Left lung (tissue), 10 donors: Measurements from ENCODE around the gene BARHL1. TPM values are rescaled to one million over a fixed set of nuclear protein-coding genes. Genes with fewer than 3 reads are reported as not detected.

Experiments used
- ATAC-seq: fragments of 200-7000 bp; cut with Tn5 transposase; one replicate; pipeline ENCODE4 v1.9.1; 2020; ENCODE audit warnings: moderate library complexity
- DNase-seq, 4 donors: peaks; one replicate each; pipeline ENCODE4 v3.0.0-alpha.2; 2013 to 2020
- H3K27ac ChIP-seq, 2 donors: fragments of 200-600 bp; sonication (generic) in 1 of 2; one replicate each; pipeline versions ENCODE4 v1.5.0 to v1.8.0; 2020 to 2021
- H3K27me3 ChIP-seq, 2 donors: fragments of 200-600 bp; sonication (generic) in 1 of 2; one replicate each; pipeline versions ENCODE4 v1.5.0 to v1.8.0; 2020 to 2021
- H3K36me3 ChIP-seq, 2 donors: fragments of 200-600 bp; sonication (generic) in 1 of 2; one replicate each; pipeline versions ENCODE4 v1.5.0 to v1.8.0; 2020 to 2021
- H3K4me1 ChIP-seq, 2 donors: fragments of 200-600 bp; one replicate each; pipeline ENCODE4 v1.8.0; 2021
- H3K4me3 ChIP-seq, 2 donors: fragments of 200-600 bp; sonication (generic) in 1 of 2; one replicate each; pipeline versions ENCODE4 v1.5.0 to v1.8.0; 2020 to 2021; ENCODE audit warnings: mild to moderate bottlenecking in 1 of 2
- H3K9me3 ChIP-seq, 2 donors: fragments of 200-600 bp; sonication (generic) in 1 of 2; one replicate each; pipeline versions ENCODE4 v1.5.0 to v1.8.0; 2020 to 2021
- intact Hi-C, 2 donors: fragments of 100-400 bp; cut with DNase I; formaldehyde crosslinking; loops; one replicate each; pipeline versions ENCODE4 v1.11.2 to v1.14.2; 2022
- polyA plus RNA-seq, 6 donors: library from polyadenylated mRNA; unstranded; fragments of 120-200 nt; gene quantifications; one replicate each; pipeline ENCODE4 v1.2.1, GENCODE V29; 2013; ENCODE audit not compliant: insufficient read length in 6 of 6
- total RNA-seq, 2 donors: library from RNA; stranded (reverse); fragmentation: NEBNext Ultra II Directional; extraction: Animal tissue kit (Norgen Biotek cat#: 25700); gene quantifications; one replicate each; pipeline ENCODE4 v1.2.1, GENCODE V29; 2021
- TF ChIP-seq, protein P1 (sequence below), 2 donors: fragments of 200-600 bp; sonication (generic) in 1 of 2; IDR thresholded peaks; one replicate each; pipeline versions ENCODE4 v1.5.0 to v1.8.0; 2021; ENCODE audit warnings: antibody characterized with exemption in 2 of 2
- donor health status: DM: no; HTN: yes; CAD: no.
- donor health status: DM: no; HTN: no; CAD: no.

Gene BARHL1
- total and polyA plus RNA-seq, 8 donors: not detected

DNA sequence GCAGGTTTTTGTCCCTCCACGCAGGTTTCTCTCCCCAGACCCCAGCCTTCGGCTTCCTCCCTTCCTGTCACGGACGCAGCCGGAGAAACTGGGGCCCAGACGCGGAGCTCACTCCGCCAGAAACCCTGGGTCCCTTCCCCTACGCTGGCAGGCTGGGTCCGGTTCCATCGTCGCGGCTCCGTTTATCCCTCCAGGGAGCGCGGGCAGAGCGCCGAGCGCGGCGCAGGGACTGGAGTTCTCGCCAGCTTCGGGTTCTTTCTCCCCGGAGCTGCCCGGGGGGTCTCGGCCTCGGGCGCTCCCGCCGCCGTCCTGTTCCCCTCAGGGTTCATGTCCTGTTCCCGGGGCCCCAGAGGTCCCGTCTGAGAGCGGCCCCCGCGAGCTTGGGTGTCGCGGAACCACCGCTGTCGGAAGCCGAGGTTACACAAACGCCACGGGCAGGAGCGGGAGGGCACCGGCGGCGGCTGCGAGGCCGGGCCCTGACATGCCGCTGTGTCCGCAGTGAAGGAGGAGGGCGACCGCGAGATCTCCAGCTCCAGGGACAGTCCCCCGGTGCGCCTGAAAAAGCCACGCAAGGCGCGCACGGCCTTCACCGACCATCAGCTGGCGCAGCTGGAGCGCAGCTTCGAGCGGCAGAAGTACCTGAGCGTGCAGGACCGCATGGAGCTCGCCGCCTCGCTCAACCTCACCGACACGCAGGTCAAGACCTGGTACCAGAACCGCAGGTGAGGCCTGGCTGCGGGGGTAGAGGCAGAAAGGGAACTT is 4.6 kb downstream of the BARHL1 start:
- Histone ChIP-seq H3K27me3 (peaks cover 100% of the 10 kb centered on the region in 2 donors), H3K36me3 (no peaks in the 10 kb centered on the region), H3K27ac (no peak overlapping the region), H3K4me1 (peaks cover 0 to 13% of the 10 kb centered on the region in 2 donors), H3K4me3 (no peak overlapping the region), H3K9me3 (no peaks in the 10 kb centered on the region)
- TF ChIP-seq, protein P1, sequence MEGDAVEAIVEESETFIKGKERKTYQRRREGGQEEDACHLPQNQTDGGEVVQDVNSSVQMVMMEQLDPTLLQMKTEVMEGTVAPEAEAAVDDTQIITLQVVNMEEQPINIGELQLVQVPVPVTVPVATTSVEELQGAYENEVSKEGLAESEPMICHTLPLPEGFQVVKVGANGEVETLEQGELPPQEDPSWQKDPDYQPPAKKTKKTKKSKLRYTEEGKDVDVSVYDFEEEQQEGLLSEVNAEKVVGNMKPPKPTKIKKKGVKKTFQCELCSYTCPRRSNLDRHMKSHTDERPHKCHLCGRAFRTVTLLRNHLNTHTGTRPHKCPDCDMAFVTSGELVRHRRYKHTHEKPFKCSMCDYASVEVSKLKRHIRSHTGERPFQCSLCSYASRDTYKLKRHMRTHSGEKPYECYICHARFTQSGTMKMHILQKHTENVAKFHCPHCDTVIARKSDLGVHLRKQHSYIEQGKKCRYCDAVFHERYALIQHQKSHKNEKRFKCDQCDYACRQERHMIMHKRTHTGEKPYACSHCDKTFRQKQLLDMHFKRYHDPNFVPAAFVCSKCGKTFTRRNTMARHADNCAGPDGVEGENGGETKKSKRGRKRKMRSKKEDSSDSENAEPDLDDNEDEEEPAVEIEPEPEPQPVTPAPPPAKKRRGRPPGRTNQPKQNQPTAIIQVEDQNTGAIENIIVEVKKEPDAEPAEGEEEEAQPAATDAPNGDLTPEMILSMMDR (IDR thresholded peaks at IDR 0.05): no peak
- DNase-seq (no peak), ATAC-seq (no peak)
- intact Hi-C loops: no loop called here

DNA sequence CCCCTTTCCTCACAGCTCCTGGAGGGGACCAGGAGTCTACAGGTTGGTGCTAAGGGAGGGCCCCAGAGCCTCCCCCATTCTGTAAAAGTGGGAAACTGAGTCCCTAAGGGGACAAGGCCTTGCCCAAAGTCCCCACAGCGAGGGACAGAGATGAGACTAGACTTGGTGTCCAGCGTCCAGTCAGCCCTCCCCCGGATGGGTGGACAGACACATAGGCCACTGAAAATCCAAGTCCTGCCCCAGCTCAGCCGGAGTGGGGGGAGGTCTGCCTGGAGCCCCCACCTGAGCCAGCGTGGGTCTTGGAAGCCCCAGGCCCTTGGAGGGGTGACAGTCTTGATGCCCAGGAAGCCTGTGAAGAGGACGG is 5.2 kb downstream of the BARHL1 start:
- Histone ChIP-seq H3K9me3 (no peaks in the 10 kb centered on the region), H3K4me1 (peaks cover 0 to 12% of the 10 kb centered on the region in 2 donors), H3K27ac (no peak overlapping the region), H3K27me3 (peaks cover 99 to 100% of the 10 kb centered on the region in 2 donors), H3K4me3 (no peak overlapping the region), H3K36me3 (no peaks in the 10 kb centered on the region)
- DNase-seq: no peak
- ATAC-seq: no peak
- TF ChIP-seq, protein P1 (IDR thresholded peaks at IDR 0.05): no peak
- intact Hi-C loops: no loop called here

DNA sequence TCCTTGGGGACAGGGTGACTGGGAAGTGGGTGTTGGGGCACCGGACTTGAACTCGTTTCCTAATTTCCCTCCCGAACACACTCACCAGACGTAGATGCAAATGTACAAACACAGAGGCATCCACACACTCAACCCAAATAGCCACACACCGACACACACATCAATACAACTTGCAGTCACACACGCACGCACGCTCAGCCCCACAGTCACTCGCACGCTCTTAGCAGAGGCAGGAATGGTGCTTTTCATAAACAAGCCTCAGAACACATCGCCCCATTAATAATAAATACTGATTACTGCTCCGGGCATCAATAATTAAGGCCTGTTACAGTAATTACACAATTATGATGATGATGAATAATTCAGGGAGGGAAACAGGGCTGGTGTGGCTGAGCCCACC is 5.7 kb downstream of the BARHL1 start:
- no peaks in the 10 kb centered on the region for H3K9me3 ChIP-seq
- H3K27me3 ChIP-seq: peaks cover 93 to 96% of the 10 kb centered on the region in 2 donors
- H3K4me3 ChIP-seq: no peak overlapping the region
- H3K4me1 ChIP-seq: peaks cover 0 to 12% of the 10 kb centered on the region in 2 donors
- DNase-seq (no peak), ATAC-seq (no peak)
- TF ChIP-seq, protein P1 (IDR thresholded peaks at IDR 0.05): no peak
- intact Hi-C loops: no loop called here
- no peak overlapping the region for H3K27ac ChIP-seq
- peaks cover 0 to 4% of the 10 kb centered on the region in 2 donors for H3K36me3 ChIP-seq

DNA sequence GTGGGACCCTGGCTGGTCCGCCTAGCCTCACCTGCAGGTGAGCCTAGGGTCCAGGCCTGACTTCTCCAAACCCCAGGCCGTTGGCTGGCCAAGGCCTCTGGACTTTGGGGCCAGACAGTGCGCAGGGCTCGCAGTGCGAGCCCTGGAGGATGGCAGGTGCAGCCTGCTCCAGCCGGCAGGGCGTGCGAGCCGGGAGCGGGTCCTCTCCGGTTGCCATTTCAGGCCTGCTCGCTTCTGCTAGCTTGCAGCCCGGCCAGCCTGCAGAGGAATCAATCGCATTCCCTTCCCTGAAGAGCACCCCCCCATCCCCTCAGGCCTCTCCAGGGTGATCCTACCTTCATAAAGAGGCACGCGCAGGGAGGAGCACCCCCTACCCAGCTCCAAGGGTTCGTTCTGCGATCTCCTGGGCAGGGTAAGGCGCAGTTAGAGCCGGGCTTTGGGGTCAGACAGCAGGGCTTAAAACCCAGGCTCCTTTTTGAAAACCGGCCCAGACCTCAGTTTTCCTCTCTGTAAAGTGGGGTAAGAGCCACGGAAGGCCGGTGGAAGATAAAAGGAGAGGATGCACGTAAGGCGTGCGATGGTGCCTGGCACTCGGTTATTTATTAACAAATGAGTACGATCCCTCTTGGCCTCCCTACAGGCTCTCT is 6.2 kb downstream of the BARHL1 start:
- Histone ChIP-seq H3K9me3 (no peaks in the 10 kb centered on the region), H3K4me3 (no peak overlapping the region), H3K4me1 (peaks cover 0 to 12% of the 10 kb centered on the region in 2 donors), H3K27me3 (peaks cover 88 to 91% of the 10 kb centered on the region in 2 donors), H3K27ac (no peak overlapping the region), H3K36me3 (peaks cover 0 to 9% of the 10 kb centered on the region in 2 donors)
- no peak for ATAC-seq
- no peak for DNase-seq
- TF ChIP-seq, protein P1 (IDR thresholded peaks at IDR 0.05): no peak
- intact Hi-C loops: no loop called here
